ENCODE measurements around the gene MYMK. TPM values are rescaled to one million over a fixed set of nuclear protein-coding genes. Genes with fewer than 3 reads are reported as not detected.

MYMK gene
- total and polyA plus RNA-seq, 4 donors, result not detected

GRCh38 chr9:133527444-133527920 lies 2.7 kb upstream of the MYMK start:
- intact Hi-C loops (cut with DNase I), result no loop called here
- Histone ChIP-seq H3K36me3 (ENCODE audit: control insufficient read depth in 1 of 2, insufficient read depth in 2 of 2, low read length in 1 of 2) (no peaks in the 10 kb centered on the region), H3K27me3 (ENCODE audit: control insufficient read depth in 1 of 2, insufficient read depth in 2 of 2, low read length in 1 of 2) (no peaks in the 10 kb centered on the region), H3K4me1 (ENCODE audit: control insufficient read depth in 1 of 2, insufficient read depth in 2 of 2, low read length in 2 of 2) (no peaks in the 10 kb centered on the region), H3K27ac (ENCODE audit: low read depth in 1 of 2, low read length in 2 of 2) (no peak overlapping the region), H3K9me3 (ENCODE audit: control insufficient read depth, low read length) (no peaks in the 10 kb centered on the region), H3K4me3 (ENCODE audit: low read length in 2 of 2) (no peak overlapping the region)
- DNase-seq (no peak), ATAC-seq (ENCODE audit: low FRiP score) (no peak)
- WGBS, 2 donors, result 2 to 9% methylated on average over 17 to 18 of the region's 18 CpGs

- DNase-seq (no peak), ATAC-seq (ENCODE audit: low FRiP score) (no peak)
- Histone ChIP-seq H3K4me3 (ENCODE audit: low read length in 2 of 2) (no peak overlapping the region), H3K4me1 (ENCODE audit: control insufficient read depth in 1 of 2, insufficient read depth in 2 of 2, low read length in 2 of 2) (no peaks in the 10 kb centered on the region), H3K27me3 (ENCODE audit: control insufficient read depth in 1 of 2, insufficient read depth in 2 of 2, low read length in 1 of 2) (no peaks in the 10 kb centered on the region), H3K27ac (ENCODE audit: low read depth in 1 of 2, low read length in 2 of 2) (no peak overlapping the region), H3K36me3 (ENCODE audit: control insufficient read depth in 1 of 2, insufficient read depth in 2 of 2, low read length in 1 of 2) (no peaks in the 10 kb centered on the region), H3K9me3 (ENCODE audit: control insufficient read depth, low read length) (no peaks in the 10 kb centered on the region)
- 35 to 42% methylated on average over 21 of the region's 21 CpGs for WGBS, 2 donors
- intact Hi-C loops (cut with DNase I), result no loop called here
These were observed 2.1 kb upstream of the MYMK start for GRCh38 chr9:133526721-133527321.

GRCh38 chr9:133525677-133526076 lies 918 bp upstream of the MYMK start:
- H3K9me3 ChIP-seq (ENCODE audit: control insufficient read depth, low read length), result no peaks in the 10 kb centered on the region
- no peaks in the 10 kb centered on the region for H3K27me3 ChIP-seq (ENCODE audit: control insufficient read depth in 1 of 2, insufficient read depth in 2 of 2, low read length in 1 of 2)
- 79 to 84% methylated on average over 8 of the region's 8 CpGs for WGBS, 2 donors
- intact Hi-C loops (cut with DNase I), result no loop called here
- no peak for ATAC-seq (ENCODE audit: low FRiP score)
- no peaks in the 10 kb centered on the region for H3K4me1 ChIP-seq (ENCODE audit: control insufficient read depth in 1 of 2, insufficient read depth in 2 of 2, low read length in 2 of 2)
- no peak for DNase-seq
- no peak overlapping the region for H3K27ac ChIP-seq (ENCODE audit: low read depth in 1 of 2, low read length in 2 of 2)
- H3K36me3 ChIP-seq (ENCODE audit: control insufficient read depth in 1 of 2, insufficient read depth in 2 of 2, low read length in 1 of 2), result no peaks in the 10 kb centered on the region
- no peak overlapping the region for H3K4me3 ChIP-seq (ENCODE audit: low read length in 2 of 2)

GRCh38 chr9:133524146-133524545 lies 613 bp downstream of the MYMK start:
- intact Hi-C loops (cut with DNase I), result no loop called here
- Histone ChIP-seq H3K36me3 (ENCODE audit: control insufficient read depth in 1 of 2, insufficient read depth in 2 of 2, low read length in 1 of 2) (no peaks in the 10 kb centered on the region), H3K9me3 (ENCODE audit: control insufficient read depth, low read length) (no peaks in the 10 kb centered on the region), H3K27ac (ENCODE audit: low read depth in 1 of 2, low read length in 2 of 2) (no peak overlapping the region), H3K4me3 (ENCODE audit: low read length in 2 of 2) (no peak overlapping the region), H3K4me1 (ENCODE audit: control insufficient read depth in 1 of 2, insufficient read depth in 2 of 2, low read length in 2 of 2) (no peaks in the 10 kb centered on the region), H3K27me3 (ENCODE audit: control insufficient read depth in 1 of 2, insufficient read depth in 2 of 2, low read length in 1 of 2) (no peaks in the 10 kb centered on the region)
- WGBS, 2 donors, result 88 to 92% methylated on average over 5 of the region's 5 CpGs
- ATAC-seq (ENCODE audit: low FRiP score) (no peak), DNase-seq (no peak)

GRCh38 chr9:133523106-133523505 lies 1.7 kb downstream of the MYMK start:
- Histone ChIP-seq H3K4me3 (ENCODE audit: low read length in 2 of 2) (no peak overlapping the region), H3K27ac (ENCODE audit: low read depth in 1 of 2, low read length in 2 of 2) (no peak overlapping the region), H3K27me3 (ENCODE audit: control insufficient read depth in 1 of 2, insufficient read depth in 2 of 2, low read length in 1 of 2) (no peaks in the 10 kb centered on the region), H3K4me1 (ENCODE audit: control insufficient read depth in 1 of 2, insufficient read depth in 2 of 2, low read length in 2 of 2) (no peaks in the 10 kb centered on the region), H3K9me3 (ENCODE audit: control insufficient read depth, low read length) (no peaks in the 10 kb centered on the region), H3K36me3 (ENCODE audit: control insufficient read depth in 1 of 2, insufficient read depth in 2 of 2, low read length in 1 of 2) (no peaks in the 10 kb centered on the region)
- DNase-seq (no peak), ATAC-seq (ENCODE audit: low FRiP score) (no peak)
- intact Hi-C loops (cut with DNase I), result no loop called here
- 88 to 94% methylated on average over 8 of the region's 8 CpGs for WGBS, 2 donors

- no peak overlapping the region for H3K4me3 ChIP-seq (ENCODE audit: low read length in 2 of 2)
- H3K9me3 ChIP-seq (ENCODE audit: control insufficient read depth, low read length), result no peaks in the 10 kb centered on the region
- ATAC-seq (ENCODE audit: low FRiP score) (no peak), DNase-seq (no peak)
- no peaks in the 10 kb centered on the region for H3K27me3 ChIP-seq (ENCODE audit: control insufficient read depth in 1 of 2, insufficient read depth in 2 of 2, low read length in 1 of 2)
- no peak overlapping the region for H3K27ac ChIP-seq (ENCODE audit: low read depth in 1 of 2, low read length in 2 of 2)
- WGBS, 2 donors, result 89 to 92% methylated on average over 14 of the region's 14 CpGs
- no peaks in the 10 kb centered on the region for H3K4me1 ChIP-seq (ENCODE audit: control insufficient read depth in 1 of 2, insufficient read depth in 2 of 2, low read length in 2 of 2)
- intact Hi-C loops (cut with DNase I), result no loop called here
- H3K36me3 ChIP-seq (ENCODE audit: control insufficient read depth in 1 of 2, insufficient read depth in 2 of 2, low read length in 1 of 2), result no peaks in the 10 kb centered on the region
These were observed 2.5 kb downstream of the MYMK start for GRCh38 chr9:133522073-133522910.

GRCh38 chr9:133521122-133522072 lies 3.4 kb downstream of the MYMK start:
- no peaks in the 10 kb centered on the region for H3K9me3 ChIP-seq (ENCODE audit: control insufficient read depth, low read length)
- DNase-seq, result no peak
- no peaks in the 10 kb centered on the region for H3K36me3 ChIP-seq (ENCODE audit: control insufficient read depth in 1 of 2, insufficient read depth in 2 of 2, low read length in 1 of 2)
- no peak for ATAC-seq (ENCODE audit: low FRiP score)
- H3K4me3 ChIP-seq (ENCODE audit: low read length in 2 of 2), result no peak overlapping the region
- no peaks in the 10 kb centered on the region for H3K27me3 ChIP-seq (ENCODE audit: control insufficient read depth in 1 of 2, insufficient read depth in 2 of 2, low read length in 1 of 2)
- intact Hi-C loops (cut with DNase I), result no loop called here
- no peak overlapping the region for H3K27ac ChIP-seq (ENCODE audit: low read depth in 1 of 2, low read length in 2 of 2)
- WGBS, 2 donors, result 93% methylated on average over 21 of the region's 21 CpGs
- no peaks in the 10 kb centered on the region for H3K4me1 ChIP-seq (ENCODE audit: control insufficient read depth in 1 of 2, insufficient read depth in 2 of 2, low read length in 2 of 2)

GRCh38 chr9:133520121-133520835 lies 4.5 kb downstream of the MYMK start:
- no peak for ATAC-seq (ENCODE audit: low FRiP score)
- no peaks in the 10 kb centered on the region for H3K9me3 ChIP-seq (ENCODE audit: control insufficient read depth, low read length)
- no peak for DNase-seq
- intact Hi-C loops (cut with DNase I), result no loop called here
- no peak overlapping the region for H3K4me3 ChIP-seq (ENCODE audit: low read length in 2 of 2)
- no peaks in the 10 kb centered on the region for H3K4me1 ChIP-seq (ENCODE audit: control insufficient read depth in 1 of 2, insufficient read depth in 2 of 2, low read length in 2 of 2)
- WGBS, 2 donors, result 89 to 91% methylated on average over 24 of the region's 24 CpGs
- no peak overlapping the region for H3K27ac ChIP-seq (ENCODE audit: low read depth in 1 of 2, low read length in 2 of 2)
- H3K36me3 ChIP-seq (ENCODE audit: control insufficient read depth in 1 of 2, insufficient read depth in 2 of 2, low read length in 1 of 2), result no peaks in the 10 kb centered on the region
- H3K27me3 ChIP-seq (ENCODE audit: control insufficient read depth in 1 of 2, insufficient read depth in 2 of 2, low read length in 1 of 2), result no peaks in the 10 kb centered on the region

Measured in aorta (tissue), 5 donors.